ENCODE results near the gene GOLGA3. TPM values are rescaled to one million over a fixed set of nuclear protein-coding genes. Genes with fewer than 3 reads are reported as not detected.

The GOLGA3 gene
- total and polyA plus RNA-seq, 9 of the 15 experiments (the other 6 are each of a cell fraction or from before 2014, with no cell fraction given) = 1.9 to 48.1 (median 18.4) TPM

DNA sequence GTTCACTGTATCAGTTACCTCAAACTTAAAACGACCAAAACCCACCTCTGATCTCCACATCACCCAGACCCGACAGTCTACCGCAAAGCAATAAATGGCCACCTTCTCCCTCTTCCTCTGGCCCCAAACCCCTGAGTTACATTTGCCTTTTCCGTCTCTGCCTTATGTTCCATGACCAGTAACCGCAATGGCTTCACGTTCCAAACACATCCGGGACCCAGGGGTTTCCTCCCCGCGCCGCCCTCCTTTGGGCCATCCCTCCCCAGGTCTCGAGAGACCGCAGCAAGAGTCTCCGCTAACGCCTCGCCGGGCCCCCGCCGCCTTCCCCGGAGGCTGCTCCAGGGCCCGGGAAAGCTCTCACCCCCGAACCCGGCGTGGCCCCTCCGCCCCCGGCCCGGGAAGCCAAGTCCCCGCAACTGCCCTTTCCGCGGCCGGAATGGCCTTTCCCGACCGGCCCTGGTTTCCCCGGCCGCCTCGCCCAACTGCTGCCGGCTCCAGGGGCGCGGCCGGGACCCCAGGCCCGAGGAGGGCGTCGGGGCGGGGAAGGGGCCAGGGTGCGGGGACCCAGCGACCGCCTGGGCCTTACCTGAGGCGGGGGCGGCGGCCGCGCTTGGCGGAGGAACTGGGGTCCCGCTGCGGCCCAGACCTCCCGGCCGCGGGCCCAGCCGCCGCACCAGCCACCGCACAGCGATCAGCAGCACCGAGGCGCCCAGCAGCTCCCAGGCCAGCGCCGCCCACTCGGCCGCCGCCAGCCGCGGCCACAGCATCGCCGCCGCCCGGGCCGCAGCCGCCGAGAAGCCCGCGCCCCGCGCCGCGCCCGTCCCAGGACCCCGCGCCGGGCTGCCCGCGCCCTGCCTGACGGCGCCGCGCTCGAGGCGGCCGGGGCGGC lies 67.4 kb downstream of the GOLGA3 start, which contains the start of gene ANKLE2 (continued):
- TF ChIP-seq RERE (CRISPR knock-in tag; IDR thresholded peaks at IDR 0.05; ENCODE audit: borderline replicate concordance) (0 out of 2 replicates have a peak, but pooled peaks have one; percentile 35), GABPB1 (CRISPR knock-in tag; IDR thresholded peaks at IDR 0.05) (peak; percentile 49; the same call in 1 of the 2 replicates), SFPQ (IDR thresholded peaks at IDR 0.05; ENCODE audit: low read depth, low read length) (no peak), LARP7 (IDR thresholded peaks at IDR 0.05) (0 out of 2 replicates have a peak, but pooled peaks have one; percentile 53), THRA (IDR thresholded peaks at IDR 0.05) (no peak), ZNF79 (CRISPR knock-in tag; IDR thresholded peaks at IDR 0.05; ENCODE audit: low read depth) (no peak), XRCC4 (IDR thresholded peaks at IDR 0.05; ENCODE audit: extremely low read depth, insufficient read depth, insufficient read length) (no peak), FOSL1 (tag; conservative IDR thresholded peaks at IDR 0.05) (peak; percentile 9; the same call in 1 of the 2 replicates), GTF2F1 (IDR thresholded peaks at IDR 0.05; ENCODE audit: low read depth, low read length) (no peak), EGR1 (conservative IDR thresholded peaks at IDR 0.05) (peak; percentile 63), MTF1 (CRISPR knock-in tag; IDR thresholded peaks at IDR 0.05; ENCODE audit: borderline replicate concordance) (no peak)
- TF ChIP-seq, protein P1, sequence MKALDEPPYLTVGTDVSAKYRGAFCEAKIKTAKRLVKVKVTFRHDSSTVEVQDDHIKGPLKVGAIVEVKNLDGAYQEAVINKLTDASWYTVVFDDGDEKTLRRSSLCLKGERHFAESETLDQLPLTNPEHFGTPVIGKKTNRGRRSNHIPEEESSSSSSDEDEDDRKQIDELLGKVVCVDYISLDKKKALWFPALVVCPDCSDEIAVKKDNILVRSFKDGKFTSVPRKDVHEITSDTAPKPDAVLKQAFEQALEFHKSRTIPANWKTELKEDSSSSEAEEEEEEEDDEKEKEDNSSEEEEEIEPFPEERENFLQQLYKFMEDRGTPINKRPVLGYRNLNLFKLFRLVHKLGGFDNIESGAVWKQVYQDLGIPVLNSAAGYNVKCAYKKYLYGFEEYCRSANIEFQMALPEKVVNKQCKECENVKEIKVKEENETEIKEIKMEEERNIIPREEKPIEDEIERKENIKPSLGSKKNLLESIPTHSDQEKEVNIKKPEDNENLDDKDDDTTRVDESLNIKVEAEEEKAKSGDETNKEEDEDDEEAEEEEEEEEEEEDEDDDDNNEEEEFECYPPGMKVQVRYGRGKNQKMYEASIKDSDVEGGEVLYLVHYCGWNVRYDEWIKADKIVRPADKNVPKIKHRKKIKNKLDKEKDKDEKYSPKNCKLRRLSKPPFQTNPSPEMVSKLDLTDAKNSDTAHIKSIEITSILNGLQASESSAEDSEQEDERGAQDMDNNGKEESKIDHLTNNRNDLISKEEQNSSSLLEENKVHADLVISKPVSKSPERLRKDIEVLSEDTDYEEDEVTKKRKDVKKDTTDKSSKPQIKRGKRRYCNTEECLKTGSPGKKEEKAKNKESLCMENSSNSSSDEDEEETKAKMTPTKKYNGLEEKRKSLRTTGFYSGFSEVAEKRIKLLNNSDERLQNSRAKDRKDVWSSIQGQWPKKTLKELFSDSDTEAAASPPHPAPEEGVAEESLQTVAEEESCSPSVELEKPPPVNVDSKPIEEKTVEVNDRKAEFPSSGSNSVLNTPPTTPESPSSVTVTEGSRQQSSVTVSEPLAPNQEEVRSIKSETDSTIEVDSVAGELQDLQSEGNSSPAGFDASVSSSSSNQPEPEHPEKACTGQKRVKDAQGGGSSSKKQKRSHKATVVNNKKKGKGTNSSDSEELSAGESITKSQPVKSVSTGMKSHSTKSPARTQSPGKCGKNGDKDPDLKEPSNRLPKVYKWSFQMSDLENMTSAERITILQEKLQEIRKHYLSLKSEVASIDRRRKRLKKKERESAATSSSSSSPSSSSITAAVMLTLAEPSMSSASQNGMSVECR (CRISPR knock-in tag; IDR thresholded peaks at IDR 0.05) = no peak
